Activated CD8-positive, alpha-beta T cell treated with anti-CD3 and anti-CD28 coated beads, Interleukin-2, amount 10 ng/mL, durations not matched to agents 7 days and 5 days (primary cell): Measurements from ENCODE around the gene SOX13. TPM values are rescaled to one million over a fixed set of nuclear protein-coding genes. Genes with fewer than 3 reads are reported as not detected.
"Not testable (repeated sequence)": the region's sequence is repeated elsewhere in the genome, so short reads cannot be mapped to it uniquely, and the experiment has no call there.

Experiments used
- ATAC-seq: fragments of 150-1000 bp; cut with Tn5 transposase; one replicate; pipeline ENCODE4 v1.10.0; 2021; ENCODE audit warnings: moderate library complexity
- CTCF ChIA-PET: fragments of 350-600 bp; sonication (Branson Sonifier 250); formaldehyde crosslinking; loops from one replicate; lab custom pipeline; 2021; ENCODE audit warnings: antibody characterized with exemption; lab: Charles Lee
- POLR2A ChIA-PET: fragments of 350-600 bp; sonication (Branson Sonifier 250); formaldehyde crosslinking; loops from one replicate; lab custom pipeline; 2021; ENCODE audit warnings: antibody characterized with exemption; lab: Charles Lee
- DNase-seq: peaks from one replicate; pipeline ENCODE4 v3.0.0-alpha.2; 2020
- H3K27ac Mint-ChIP-seq: one replicate; pipeline ENCODE4 v1.8.0; 2021; ENCODE audit warnings: mild to moderate bottlenecking, mixed read lengths
- H3K27me3 Mint-ChIP-seq: one replicate; pipeline ENCODE4 v1.8.0; 2021; ENCODE audit warnings: low read depth, mixed read lengths
- H3K36me3 Mint-ChIP-seq: one replicate; pipeline ENCODE4 v1.8.0; 2021; ENCODE audit warnings: low read depth, mixed read lengths
- H3K4me1 Mint-ChIP-seq: one replicate; pipeline ENCODE4 v1.8.0; 2021; ENCODE audit warnings: low read depth, mixed read lengths
- H3K4me3 Mint-ChIP-seq: one replicate; pipeline ENCODE4 v1.8.0; 2021; ENCODE audit warnings: mild to moderate bottlenecking, mixed read lengths
- H3K9me3 Mint-ChIP-seq: one replicate; pipeline ENCODE4 v1.8.0; 2022; ENCODE audit warnings: mixed read lengths; ENCODE audit not compliant: insufficient read depth
- total RNA-seq, 2 experiments: library from RNA; stranded (reverse); gene quantifications; one replicate each; pipeline ENCODE4 v1.2.3, GENCODE V29; 2021

SOX13 gene
- total RNA-seq, 2 experiments from 2014 or later = 0.37 to 1.2 TPM

GRCh38 chr1:204090132-204090531, 17.2 kb downstream of the SOX13 start:
- DNase-seq, H3K4me3 Mint-ChIP-seq, ATAC-seq, H3K27ac Mint-ChIP-seq, POLR2A ChIA-PET, H3K27me3 Mint-ChIP-seq, H3K4me1 Mint-ChIP-seq, H3K9me3 Mint-ChIP-seq, H3K36me3 Mint-ChIP-seq: not testable (repeated sequence)
- CTCF ChIA-PET = interaction anchor here (1.1 kb wide), 1 partner anchor 39 kb away, joined by 3 read pairs; no protein-coding TSS in a partner anchor

GRCh38 chr1:204091066-204091465, 18.2 kb downstream of the SOX13 start:
- no peak overlapping the region for H3K27ac Mint-ChIP-seq
- H3K27me3 Mint-ChIP-seq = peaks cover 7% of the 10 kb centered on the region
- H3K4me1 Mint-ChIP-seq = no peaks in the 10 kb centered on the region
- no peaks in the 10 kb centered on the region for H3K36me3 Mint-ChIP-seq
- H3K9me3 Mint-ChIP-seq = no peaks in the 10 kb centered on the region
- ChIA-PET POLR2A (no interaction called here), CTCF (interaction anchor here (1.1 to 1.6 kb wide), 2 partner anchors 37 to 38 kb away, joined by 3 to 6 read pairs; no protein-coding TSS in a partner anchor)
- no peak overlapping the region for H3K4me3 Mint-ChIP-seq
- no peak for ATAC-seq
- DNase-seq = no peak

- ChIA-PET POLR2A (no interaction called here), CTCF (interaction anchor here (1.6 kb wide), 1 partner anchor 37 kb away, joined by 6 read pairs; no protein-coding TSS in a partner anchor)
- H3K9me3 Mint-ChIP-seq = no peaks in the 10 kb centered on the region
- H3K4me3 Mint-ChIP-seq = no peak overlapping the region
- DNase-seq = no peak
- no peaks in the 10 kb centered on the region for H3K36me3 Mint-ChIP-seq
- no peak overlapping the region for H3K27ac Mint-ChIP-seq
- H3K4me1 Mint-ChIP-seq = no peaks in the 10 kb centered on the region
- no peak for ATAC-seq
- H3K27me3 Mint-ChIP-seq = peaks cover 7% of the 10 kb centered on the region
Observed at GRCh38 chr1:204091787-204092312, 18.9 kb downstream of the SOX13 start.

- ATAC-seq (no peak), DNase-seq (no peak)
- H3K9me3 Mint-ChIP-seq = no peaks in the 10 kb centered on the region
- H3K27me3 Mint-ChIP-seq = peaks cover 7% of the 10 kb centered on the region
- no peaks in the 10 kb centered on the region for H3K4me1 Mint-ChIP-seq
- no peaks in the 10 kb centered on the region for H3K36me3 Mint-ChIP-seq
- no peak overlapping the region for H3K27ac Mint-ChIP-seq
- CTCF ChIA-PET = interaction anchor here (1.2 to 1.6 kb wide), 2 partner anchors 36 kb away, joined by 4 to 6 read pairs; no protein-coding TSS in a partner anchor
- H3K4me3 Mint-ChIP-seq = no peak overlapping the region
- POLR2A ChIA-PET = no interaction called here
Observed at GRCh38 chr1:204092632-204093420, 19.9 kb downstream of the SOX13 start.

GRCh38 chr1:204093421-204093717, 20.5 kb downstream of the SOX13 start:
- Mint-ChIP-seq H3K4me1 (no peaks in the 10 kb centered on the region), H3K9me3 (no peaks in the 10 kb centered on the region), H3K4me3 (no peak overlapping the region), H3K27ac (no peak overlapping the region), H3K27me3 (peaks cover 7% of the 10 kb centered on the region), H3K36me3 (no peaks in the 10 kb centered on the region)
- DNase-seq (no peak), ATAC-seq (no peak)
- ChIA-PET POLR2A (no interaction called here), CTCF (interaction anchor here (1.2 kb wide), 1 partner anchor 35 kb away, joined by 4 read pairs; no protein-coding TSS in a partner anchor)

- no peak overlapping the region for H3K27ac Mint-ChIP-seq
- H3K9me3 Mint-ChIP-seq = no peaks in the 10 kb centered on the region
- ChIA-PET POLR2A (no interaction called here), CTCF (interaction anchor here (1.2 kb wide), 1 partner anchor 35 kb away, joined by 4 read pairs; no protein-coding TSS in a partner anchor)
- ATAC-seq (no peak), DNase-seq (no peak)
- peaks cover 7% of the 10 kb centered on the region for H3K27me3 Mint-ChIP-seq
- H3K36me3 Mint-ChIP-seq = no peaks in the 10 kb centered on the region
- no peak overlapping the region for H3K4me3 Mint-ChIP-seq
- H3K4me1 Mint-ChIP-seq = no peaks in the 10 kb centered on the region
Observed at GRCh38 chr1:204093781-204094180, 20.9 kb downstream of the SOX13 start.

- ATAC-seq (no peak), DNase-seq (no peak)
- no peaks in the 10 kb centered on the region for H3K36me3 Mint-ChIP-seq
- H3K4me3 Mint-ChIP-seq = no peak overlapping the region
- no peak overlapping the region for H3K27ac Mint-ChIP-seq
- no peaks in the 10 kb centered on the region for H3K9me3 Mint-ChIP-seq
- peaks cover 7% of the 10 kb centered on the region for H3K27me3 Mint-ChIP-seq
- POLR2A ChIA-PET = no interaction called here
- CTCF ChIA-PET = interaction anchor here (1.2 kb wide), 1 partner anchor 34 kb away, joined by 4 read pairs; no protein-coding TSS in a partner anchor
- H3K4me1 Mint-ChIP-seq = no peaks in the 10 kb centered on the region
Observed at GRCh38 chr1:204094313-204094729, 21.4 kb downstream of the SOX13 start.

GRCh38 chr1:204094856-204095634, 22.1 kb downstream of the SOX13 start:
- CTCF ChIA-PET = interaction anchor here (1.0 kb wide), 1 partner anchor 32 kb away, joined by 4 read pairs; no protein-coding TSS in a partner anchor
- POLR2A ChIA-PET = no interaction called here
- Mint-ChIP-seq H3K27ac (no peak overlapping the region), H3K36me3 (no peaks in the 10 kb centered on the region), H3K4me3 (no peak overlapping the region), H3K4me1 (no peaks in the 10 kb centered on the region), H3K27me3 (peaks cover 7% of the 10 kb centered on the region), H3K9me3 (no peaks in the 10 kb centered on the region)
- DNase-seq (no peak), ATAC-seq (no peak)

- DNase-seq (no peak), ATAC-seq (no peak)
- Mint-ChIP-seq H3K27me3 (peaks cover 7% of the 10 kb centered on the region), H3K4me3 (no peak overlapping the region), H3K36me3 (no peaks in the 10 kb centered on the region), H3K4me1 (peaks cover 4% of the 10 kb centered on the region), H3K9me3 (no peaks in the 10 kb centered on the region), H3K27ac (no peak overlapping the region)
- ChIA-PET CTCF (no interaction called here), POLR2A (no interaction called here)
Observed at GRCh38 chr1:204096931-204097330, 24.0 kb downstream of the SOX13 start.

- Mint-ChIP-seq H3K27ac (no peak overlapping the region), H3K9me3 (no peaks in the 10 kb centered on the region), H3K4me3 (no peak overlapping the region), H3K4me1 (peaks cover 21% of the 10 kb centered on the region), H3K36me3 (no peaks in the 10 kb centered on the region), H3K27me3 (peaks cover 7% of the 10 kb centered on the region)
- no peak for ATAC-seq
- DNase-seq = no peak
- ChIA-PET CTCF (no interaction called here), POLR2A (interaction anchor here (0.7 kb wide), 1 partner anchor 10 kb away, joined by 4 read pairs; no protein-coding TSS in a partner anchor)
Observed at GRCh38 chr1:204098683-204099082, 25.8 kb downstream of the SOX13 start.

GRCh38 chr1:204099754-204100153, 26.8 kb downstream of the SOX13 start:
- H3K27ac Mint-ChIP-seq, H3K36me3 Mint-ChIP-seq: not testable (repeated sequence)
- CTCF ChIA-PET = interaction anchor here (1.1 kb wide), 1 partner anchor 29 kb away, joined by 3 read pairs; no protein-coding TSS in a partner anchor

More at GRCh38 chr1:204099754-204100153, 26.8 kb downstream of the SOX13 start:
- ATAC-seq, H3K27me3 Mint-ChIP-seq, H3K9me3 Mint-ChIP-seq, POLR2A ChIA-PET, H3K4me3 Mint-ChIP-seq, DNase-seq: not testable (repeated sequence)
- peaks cover 32% of the 10 kb centered on the region for H3K4me1 Mint-ChIP-seq
